ENCODE data around the gene SLC6A13.
A peak's percentile ranks its signal among the peaks of the same experiment; 100 is the strongest.

Gene SLC6A13

GRCh38 chr12:176321-177181, 86.1 kb downstream of the SLC6A13 start:
- peak; percentile 13 for DNase-seq

DNA sequence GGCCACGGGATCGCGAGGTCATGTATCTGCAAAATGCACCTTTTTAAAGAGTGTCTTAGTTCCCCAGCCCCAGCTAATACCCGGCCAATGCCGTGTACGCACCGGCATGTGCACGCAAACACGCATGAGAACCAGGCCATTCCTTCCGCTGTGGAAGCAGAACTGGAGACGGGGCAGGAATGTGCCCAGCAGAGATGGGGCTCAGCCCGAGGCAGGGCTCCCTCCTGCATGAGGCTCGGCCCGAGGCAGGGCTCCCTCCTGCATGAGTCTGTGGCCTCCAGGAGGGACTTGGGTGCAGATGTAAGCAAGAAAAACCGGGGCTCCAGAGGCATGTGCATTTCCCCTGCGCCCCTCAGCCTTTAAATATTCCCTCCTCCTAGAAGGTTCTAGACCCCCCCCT, 86.9 kb downstream of the SLC6A13 start:
- DNase-seq, result no peak

- DNase-seq, result peak; percentile 72
Observed at GRCh38 chr12:175250-175649, 87.4 kb downstream of the SLC6A13 start.

DNA sequence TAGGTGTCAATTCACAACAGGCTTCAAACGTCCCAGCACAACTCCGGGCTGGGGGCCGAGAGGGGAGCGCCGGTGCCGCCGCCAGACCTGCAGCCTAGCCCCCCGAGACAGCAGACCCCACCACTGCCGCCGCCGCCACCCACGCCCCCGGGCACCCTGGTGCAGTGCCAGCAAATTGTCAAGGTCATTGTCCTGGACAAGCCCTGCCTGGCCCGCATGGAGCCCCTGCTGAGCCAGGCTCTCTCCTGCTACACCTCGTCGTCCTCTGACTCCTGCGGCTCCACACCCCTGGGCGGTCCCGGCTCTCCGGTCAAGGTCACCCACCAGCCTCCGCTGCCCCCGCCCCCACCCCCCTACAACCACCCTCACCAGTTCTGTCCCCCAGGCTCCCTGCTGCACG, 88.0 kb downstream of the SLC6A13 start:
- DNase-seq, result no peak

DNA sequence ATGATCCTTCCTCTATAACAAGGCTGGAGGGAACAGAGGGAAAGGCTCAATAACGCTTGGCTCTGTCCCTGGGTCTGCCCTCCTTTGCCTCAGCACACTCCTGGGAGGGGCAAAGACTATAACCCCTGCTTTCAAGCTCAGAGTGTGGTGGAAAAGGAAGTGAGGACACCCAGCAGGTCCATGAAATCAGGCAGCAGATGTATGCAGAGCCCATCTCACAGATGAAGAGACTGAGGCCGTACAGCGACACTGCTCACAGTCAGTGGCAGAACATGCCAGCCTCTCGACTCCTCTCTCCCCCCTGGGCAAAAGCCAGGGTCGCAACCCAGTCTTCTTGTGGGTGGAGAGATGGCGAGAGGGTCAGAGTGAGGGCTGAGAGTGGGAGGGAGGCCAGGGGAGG, 88.5 kb downstream of the SLC6A13 start:
- no peak for DNase-seq

GRCh38 chr12:172732-173161, 89.9 kb downstream of the SLC6A13 start:
- no peak for DNase-seq

- no peak for DNase-seq
Observed at GRCh38 chr12:171743-172676, 90.6 kb downstream of the SLC6A13 start.

DNA sequence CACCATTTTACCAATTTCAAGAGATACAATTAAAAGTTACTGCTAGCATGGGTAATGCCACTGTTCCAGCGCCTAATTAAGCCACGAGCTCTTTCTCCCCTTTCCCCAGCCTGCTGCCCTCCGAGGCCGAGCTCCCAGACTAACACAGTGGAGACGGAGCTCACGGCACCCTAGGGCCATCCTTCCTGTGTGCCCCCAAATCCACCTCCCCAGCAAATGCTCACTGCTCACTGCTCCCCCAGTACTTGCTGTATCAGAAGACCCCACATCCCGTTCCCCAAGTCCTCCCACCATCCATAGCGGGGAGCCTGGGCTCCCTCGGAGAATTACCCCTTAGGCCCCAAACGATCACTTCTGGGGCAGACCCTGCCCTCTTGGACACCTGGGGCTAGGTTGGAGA, 91.4 kb downstream of the SLC6A13 start:
- no peak for DNase-seq

Measured in DMS79 treated with DMSO at 0.1 percent for 48 hours (cell line).